NT2/D1 (cell line): ENCODE results near the gene CPHXL2.

Source experiments
- SUZ12 ChIP-seq: IDR thresholded peaks from 2 replicates; pipeline ENCODE4 v1.6.1; 2011; ENCODE audit not compliant: insufficient read length, insufficient read depth; ENCODE audit errors: extremely low read depth
- YY1 ChIP-seq: IDR thresholded peaks from 2 replicates; pipeline ENCODE4 v1.6.1; 2011; ENCODE audit not compliant: insufficient read length, insufficient read depth
- ZNF274 ChIP-seq: IDR thresholded peaks from 2 replicates; pipeline ENCODE4 v1.6.1; 2011; ENCODE audit warnings: mild to moderate bottlenecking, low read depth, low read length

GRCh38 chr16:75660321-75660720 lies 16.5 kb downstream of the CPHXL2 start:
- TF ChIP-seq SUZ12 (no peak), YY1 (no peak), ZNF274 (no peak)
